Fibroblast of lung (primary cell): Measurements from ENCODE around the gene ZCCHC2.

Source experiments
- EZH2 ChIP-seq: IDR thresholded peaks from 2 replicates; pipeline ENCODE4 v1.5.1; 2012; ENCODE audit warnings: low read length, control low read depth, mild to moderate bottlenecking; ENCODE audit errors: missing control alignments
- TF ChIP-seq, protein P1 (sequence below), 2 donors: IDR thresholded peaks in 1 of 2; conservative IDR thresholded peaks in 1 of 2; 1 replicate in 1 of 2; 2 replicates in 1 of 2; pipeline ENCODE4 v1.5.1; 2011 to 2012; ENCODE audit warnings: low read length in 2 of 2, control low read depth in 1 of 2, inconsistent platforms in 1 of 2, low read depth in 1 of 2, mild to moderate bottlenecking in 1 of 2

DNA sequence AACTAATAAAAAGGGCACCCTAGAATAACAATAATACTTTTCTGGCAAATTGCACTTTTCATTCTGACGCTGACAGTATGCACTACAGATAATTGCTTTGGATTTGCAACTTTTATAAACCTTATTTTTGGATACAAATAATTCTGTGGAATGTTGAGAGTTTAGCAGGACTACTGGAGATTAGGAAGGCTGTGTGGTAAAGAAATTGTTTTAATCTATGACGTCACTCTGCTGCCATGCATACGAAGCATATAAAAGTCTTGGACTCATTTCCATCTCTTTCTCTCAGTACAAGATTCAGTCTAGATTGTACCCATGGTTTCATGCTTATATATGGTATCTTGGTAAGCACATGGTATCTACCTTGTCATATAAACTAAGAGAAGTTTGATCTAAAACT is 28.1 kb upstream of the ZCCHC2 start:
- TF ChIP-seq, protein P1, sequence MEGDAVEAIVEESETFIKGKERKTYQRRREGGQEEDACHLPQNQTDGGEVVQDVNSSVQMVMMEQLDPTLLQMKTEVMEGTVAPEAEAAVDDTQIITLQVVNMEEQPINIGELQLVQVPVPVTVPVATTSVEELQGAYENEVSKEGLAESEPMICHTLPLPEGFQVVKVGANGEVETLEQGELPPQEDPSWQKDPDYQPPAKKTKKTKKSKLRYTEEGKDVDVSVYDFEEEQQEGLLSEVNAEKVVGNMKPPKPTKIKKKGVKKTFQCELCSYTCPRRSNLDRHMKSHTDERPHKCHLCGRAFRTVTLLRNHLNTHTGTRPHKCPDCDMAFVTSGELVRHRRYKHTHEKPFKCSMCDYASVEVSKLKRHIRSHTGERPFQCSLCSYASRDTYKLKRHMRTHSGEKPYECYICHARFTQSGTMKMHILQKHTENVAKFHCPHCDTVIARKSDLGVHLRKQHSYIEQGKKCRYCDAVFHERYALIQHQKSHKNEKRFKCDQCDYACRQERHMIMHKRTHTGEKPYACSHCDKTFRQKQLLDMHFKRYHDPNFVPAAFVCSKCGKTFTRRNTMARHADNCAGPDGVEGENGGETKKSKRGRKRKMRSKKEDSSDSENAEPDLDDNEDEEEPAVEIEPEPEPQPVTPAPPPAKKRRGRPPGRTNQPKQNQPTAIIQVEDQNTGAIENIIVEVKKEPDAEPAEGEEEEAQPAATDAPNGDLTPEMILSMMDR (conservative IDR thresholded peaks at IDR 0.05 in 1 of 2, IDR thresholded peaks at IDR 0.05 in 1 of 2; ENCODE audit: low read depth in 1 of 2, low read length in 2 of 2): no peak
- no peak for TF ChIP-seq EZH2
